Natural killer cell (primary cell): ENCODE results near the gene KCNAB2. TPM values are rescaled to one million over a fixed set of nuclear protein-coding genes. Genes with fewer than 3 reads are reported as not detected.
A peak's percentile ranks its signal among the peaks of the same experiment; 100 is the strongest.

Experiments used
- ATAC-seq, 3 donors: fragments of 150-1000 bp in 2 of 3; fragments of 200-7000 bp in 1 of 3; cut with Tn5 transposase; 1 replicate in 1 of 3; 2 replicates in 2 of 3; pipeline ENCODE4 v1.10.0; 2021; ENCODE audit warnings: mild to moderate bottlenecking in 2 of 3, moderate library complexity in 2 of 3
- DNase-seq, 2 donors: peaks; one replicate each; pipeline versions ENCODE4 v3.0.0 to v3.0.0-alpha.2; 2013 to 2021; ENCODE audit warnings: mixed read lengths in 1 of 2
- H3K27ac ChIP-seq: one replicate; pipeline ENCODE4 v1.5.1; 2013; ENCODE audit warnings: mild to moderate bottlenecking, low read length
- H3K27me3 ChIP-seq: one replicate; pipeline ENCODE4 v1.6.1; 2013; ENCODE audit warnings: low read length; ENCODE audit not compliant: control insufficient read depth, insufficient read depth
- H3K36me3 ChIP-seq: one replicate; pipeline ENCODE4 v1.6.1; 2013; ENCODE audit warnings: low read length; ENCODE audit not compliant: control insufficient read depth, insufficient read depth
- H3K4me1 ChIP-seq: one replicate; pipeline ENCODE4 v1.6.1; 2013; ENCODE audit warnings: low read length; ENCODE audit not compliant: control insufficient read depth, insufficient read depth
- H3K4me3 ChIP-seq: one replicate; pipeline ENCODE4 v1.5.1; 2013; ENCODE audit warnings: low read length
- H3K9me3 ChIP-seq: one replicate; pipeline ENCODE4 v1.6.1; 2013; ENCODE audit warnings: low read length; ENCODE audit not compliant: control insufficient read depth, insufficient read depth
- H3K27ac Mint-ChIP-seq, 2 donors: one replicate each; pipeline ENCODE4 v1.8.0; 2022; ENCODE audit warnings: mild to moderate bottlenecking in 2 of 2, mixed read lengths in 2 of 2, moderate library complexity in 1 of 2
- H3K27me3 Mint-ChIP-seq, 2 donors: one replicate each; pipeline ENCODE4 v1.8.0; 2022; ENCODE audit warnings: low read depth in 2 of 2, mixed read lengths in 2 of 2
- H3K36me3 Mint-ChIP-seq: one replicate; pipeline ENCODE4 v1.8.0; 2022; ENCODE audit warnings: mixed read lengths
- H3K4me1 Mint-ChIP-seq, 2 donors: one replicate each; pipeline ENCODE4 v1.8.0; 2022; ENCODE audit warnings: mixed read lengths in 2 of 2
- H3K4me3 Mint-ChIP-seq: one replicate; pipeline ENCODE4 v1.8.0; 2022; ENCODE audit warnings: mild to moderate bottlenecking, moderate library complexity, mixed read lengths
- H3K9me3 Mint-ChIP-seq, 2 donors: one replicate each; pipeline ENCODE4 v1.8.0; 2022; ENCODE audit warnings: mixed read lengths in 2 of 2
- WGBS: methylation state at CpG from one replicate; pipeline ENCODE4 v1.1.7; 2013; ENCODE audit warnings: missing lambda C conversion rate; ENCODE audit not compliant: insufficient coverage; 5-methylcytosine and 5-hydroxymethylcytosine counted together
- intact Hi-C: fragments of 100-400 bp; cut with micrococcal nuclease; formaldehyde crosslinking; loops from one replicate; pipeline ENCODE4 v1.14.2; 2022
- total RNA-seq, 4 donors: library from RNA; stranded (reverse); fragments of 120-200 nt in 1 of 4; gene quantifications; one replicate each; pipeline versions ENCODE4 v1.2.3 to v1.2.4, GENCODE V29; 2013 to 2022
- TF ChIP-seq, protein P1 (sequence below): fragments of 200-600 bp; IDR thresholded peaks from one replicate; pipeline ENCODE4 v1.8.0; 2022; ENCODE audit warnings: antibody characterized with exemption

Gene KCNAB2
- total RNA-seq, 3 donors from 2014 or later (not counting 1 experiment from before 2014, with no cell fraction given) = 387 to 749 (median 430) TPM

GRCh38 chr1:6000444-6001288 lies 45.0 kb upstream of the KCNAB2 start:
- Mint-ChIP-seq H3K4me3 (no peak overlapping the region), H3K4me1 (peaks cover 15 to 39% of the 10 kb centered on the region in 2 donors), H3K27ac (peak overlapping the region in 1 of 2 donors; percentile 67), H3K9me3 (no peaks in the 10 kb centered on the region), H3K36me3 (no peaks in the 10 kb centered on the region), H3K27me3 (no peaks in the 10 kb centered on the region)
- DNase-seq = no peak
- Histone ChIP-seq H3K4me3 (no peak overlapping the region), H3K36me3 (peaks cover 15% of the 10 kb centered on the region), H3K4me1 (peaks cover 21% of the 10 kb centered on the region), H3K27me3 (no peaks in the 10 kb centered on the region), H3K27ac (no peak overlapping the region), H3K9me3 (no peaks in the 10 kb centered on the region)
- 98% methylated on average over 17 of the region's 17 CpGs for WGBS
- TF ChIP-seq, protein P1, sequence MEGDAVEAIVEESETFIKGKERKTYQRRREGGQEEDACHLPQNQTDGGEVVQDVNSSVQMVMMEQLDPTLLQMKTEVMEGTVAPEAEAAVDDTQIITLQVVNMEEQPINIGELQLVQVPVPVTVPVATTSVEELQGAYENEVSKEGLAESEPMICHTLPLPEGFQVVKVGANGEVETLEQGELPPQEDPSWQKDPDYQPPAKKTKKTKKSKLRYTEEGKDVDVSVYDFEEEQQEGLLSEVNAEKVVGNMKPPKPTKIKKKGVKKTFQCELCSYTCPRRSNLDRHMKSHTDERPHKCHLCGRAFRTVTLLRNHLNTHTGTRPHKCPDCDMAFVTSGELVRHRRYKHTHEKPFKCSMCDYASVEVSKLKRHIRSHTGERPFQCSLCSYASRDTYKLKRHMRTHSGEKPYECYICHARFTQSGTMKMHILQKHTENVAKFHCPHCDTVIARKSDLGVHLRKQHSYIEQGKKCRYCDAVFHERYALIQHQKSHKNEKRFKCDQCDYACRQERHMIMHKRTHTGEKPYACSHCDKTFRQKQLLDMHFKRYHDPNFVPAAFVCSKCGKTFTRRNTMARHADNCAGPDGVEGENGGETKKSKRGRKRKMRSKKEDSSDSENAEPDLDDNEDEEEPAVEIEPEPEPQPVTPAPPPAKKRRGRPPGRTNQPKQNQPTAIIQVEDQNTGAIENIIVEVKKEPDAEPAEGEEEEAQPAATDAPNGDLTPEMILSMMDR = no peak
- intact Hi-C loops = no loop called here
- no peak for ATAC-seq

DNA sequence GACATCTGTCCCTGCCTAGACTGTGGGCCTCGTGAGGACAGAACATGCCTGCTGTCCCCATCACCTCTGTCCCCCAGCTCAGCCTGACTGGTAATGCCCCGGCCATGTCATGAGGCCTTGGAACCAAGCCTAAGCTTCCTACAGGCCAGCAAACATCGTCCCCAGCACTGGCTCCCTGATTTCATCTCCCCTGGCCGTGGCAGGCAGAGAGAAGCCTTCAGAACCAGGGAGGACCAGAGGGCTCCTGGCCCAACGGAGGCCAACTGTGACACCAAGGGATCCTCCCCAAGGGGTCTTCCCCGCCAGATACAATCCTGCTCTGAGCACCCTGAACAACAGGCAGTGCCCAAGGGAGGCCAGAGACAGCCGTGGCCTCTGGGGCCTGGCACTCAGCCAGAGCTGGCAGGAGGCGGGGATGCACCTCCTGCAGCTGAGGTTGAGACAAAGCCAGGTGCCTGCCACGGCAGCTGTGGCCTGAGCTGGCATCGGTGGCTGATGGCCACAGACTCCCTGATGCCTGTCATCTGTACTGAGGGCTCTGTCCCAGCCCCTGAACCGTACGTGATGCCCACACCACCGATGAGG lies 43.6 kb upstream of the KCNAB2 start:
- 60% methylated on average over 13 of the region's 13 CpGs for WGBS

GRCh38 chr1:6002714-6003501 lies 42.8 kb upstream of the KCNAB2 start:
- Mint-ChIP-seq H3K4me1 (peaks cover 11 to 42% of the 10 kb centered on the region in 2 donors), H3K27me3 (no peaks in the 10 kb centered on the region), H3K4me3 (peak overlapping the region; percentile 4), H3K27ac (peak overlapping the region; percentile 26 to 86), H3K9me3 (no peaks in the 10 kb centered on the region), H3K36me3 (no peaks in the 10 kb centered on the region)
- Histone ChIP-seq H3K27ac (no peak overlapping the region), H3K4me1 (peaks cover 34% of the 10 kb centered on the region), H3K27me3 (no peaks in the 10 kb centered on the region), H3K36me3 (peaks cover 2% of the 10 kb centered on the region), H3K4me3 (no peak overlapping the region), H3K9me3 (no peaks in the 10 kb centered on the region)
- TF ChIP-seq, protein P1 = no peak
- WGBS = 74% methylated on average over 33 of the region's 33 CpGs
- peak; percentile 27 to 57 (median 38) for ATAC-seq
- intact Hi-C loops = no loop called here
- DNase-seq = no peak

More for the DNA sequence above, 43.6 kb upstream of the KCNAB2 start:
- Histone ChIP-seq H3K9me3 (no peaks in the 10 kb centered on the region), H3K27ac (no peak overlapping the region), H3K36me3 (peaks cover 3% of the 10 kb centered on the region), H3K4me3 (no peak overlapping the region), H3K27me3 (no peaks in the 10 kb centered on the region), H3K4me1 (peaks cover 26% of the 10 kb centered on the region)
- ATAC-seq = peak in 1 of 3 donors; percentile 7
- intact Hi-C loops = no loop called here
- H3K27me3 Mint-ChIP-seq = no peaks in the 10 kb centered on the region
- no peaks in the 10 kb centered on the region for H3K9me3 Mint-ChIP-seq
- H3K4me1 Mint-ChIP-seq = peaks cover 15 to 45% of the 10 kb centered on the region in 2 donors
- no peak overlapping the region for H3K4me3 Mint-ChIP-seq
- TF ChIP-seq, protein P1 = no peak
- peak in 1 of 2 donors; percentile 33 for DNase-seq
- peak overlapping the region in 1 of 2 donors; percentile 86 for H3K27ac Mint-ChIP-seq
- H3K36me3 Mint-ChIP-seq = no peaks in the 10 kb centered on the region
